Measurements from ENCODE around the gene TARBP2.
"Not testable (repeated sequence)": the region's sequence is repeated elsewhere in the genome, so short reads cannot be mapped to it uniquely, and the experiment has no call there.

The TARBP2 gene

GRCh38 chr12:53474819-53475218, 26.3 kb upstream of the TARBP2 start:
- in situ Hi-C loops (cut with HindIII; ENCODE audit: low sequenced_read_pairs), result no loop called here

GRCh38 chr12:53476769-53477209, 24.3 kb upstream of the TARBP2 start:
- in situ Hi-C loops (cut with HindIII; ENCODE audit: low sequenced_read_pairs), result no loop called here

GRCh38 chr12:53478865-53479264, 22.2 kb upstream of the TARBP2 start:
- in situ Hi-C loops (cut with HindIII; ENCODE audit: low sequenced_read_pairs), result no loop called here

- in situ Hi-C loops (cut with HindIII; ENCODE audit: low sequenced_read_pairs), result no loop called here
Measured at GRCh38 chr12:53479331-53479730, 21.8 kb upstream of the TARBP2 start.

- in situ Hi-C loops (cut with HindIII; ENCODE audit: low sequenced_read_pairs), result no loop called here
Measured at GRCh38 chr12:53480491-53481442, 20.3 kb upstream of the TARBP2 start.

- in situ Hi-C loops (cut with HindIII; ENCODE audit: low sequenced_read_pairs), result not testable (repeated sequence)
Measured at GRCh38 chr12:53481458-53481857, 19.6 kb upstream of the TARBP2 start.

GRCh38 chr12:53481939-53482586, 19.0 kb upstream of the TARBP2 start:
- in situ Hi-C loops (cut with HindIII; ENCODE audit: low sequenced_read_pairs), result no loop called here

GRCh38 chr12:53482626-53483168, 18.4 kb upstream of the TARBP2 start:
- in situ Hi-C loops (cut with HindIII; ENCODE audit: low sequenced_read_pairs), result no loop called here

GRCh38 chr12:53483225-53483978, 17.7 kb upstream of the TARBP2 start:
- in situ Hi-C loops (cut with HindIII; ENCODE audit: low sequenced_read_pairs), result no loop called here

- in situ Hi-C loops (cut with HindIII; ENCODE audit: low sequenced_read_pairs), result no loop called here
Measured at GRCh38 chr12:53483979-53484377, 17.1 kb upstream of the TARBP2 start.

GRCh38 chr12:53484686-53485575, 16.2 kb upstream of the TARBP2 start:
- in situ Hi-C loops (cut with HindIII; ENCODE audit: low sequenced_read_pairs), result no loop called here

- in situ Hi-C loops (cut with HindIII; ENCODE audit: low sequenced_read_pairs), result no loop called here
Measured at GRCh38 chr12:53485955-53486735, 14.9 kb upstream of the TARBP2 start.

GRCh38 chr12:53486736-53487487, 14.2 kb upstream of the TARBP2 start:
- in situ Hi-C loops (cut with HindIII; ENCODE audit: low sequenced_read_pairs), result no loop called here

- in situ Hi-C loops (cut with HindIII; ENCODE audit: low sequenced_read_pairs), result no loop called here
Measured at GRCh38 chr12:53489242-53489864, 11.7 kb upstream of the TARBP2 start.

GRCh38 chr12:53492188-53492587, 8.9 kb upstream of the TARBP2 start:
- in situ Hi-C loops (cut with HindIII; ENCODE audit: low sequenced_read_pairs), result no loop called here

- in situ Hi-C loops (cut with HindIII; ENCODE audit: low sequenced_read_pairs), result no loop called here
Measured at GRCh38 chr12:53492830-53493609, 8.1 kb upstream of the TARBP2 start.

GRCh38 chr12:53493610-53494391, 7.3 kb upstream of the TARBP2 start:
- in situ Hi-C loops (cut with HindIII; ENCODE audit: low sequenced_read_pairs), result no loop called here
